Fibroblast of lung (primary cell): Measurements from ENCODE around the gene SNORC.

Experiments used
- CTCF ChIP-seq, 2 donors: IDR thresholded peaks in 1 of 2; conservative IDR thresholded peaks in 1 of 2; 1 replicate in 1 of 2; 2 replicates in 1 of 2; pipeline ENCODE4 v1.5.1; 2011 to 2012; ENCODE audit warnings: low read length in 2 of 2, control low read depth in 1 of 2, inconsistent platforms in 1 of 2, low read depth in 1 of 2, mild to moderate bottlenecking in 1 of 2
- EZH2 ChIP-seq: IDR thresholded peaks from 2 replicates; pipeline ENCODE4 v1.5.1; 2012; ENCODE audit warnings: low read length, control low read depth, mild to moderate bottlenecking; ENCODE audit errors: missing control alignments

- TF ChIP-seq CTCF (conservative IDR thresholded peaks at IDR 0.05 in 1 of 2, IDR thresholded peaks at IDR 0.05 in 1 of 2; ENCODE audit: low read depth in 1 of 2, low read length in 2 of 2) (no peak), EZH2 (no peak)
These were observed 17.4 kb upstream of the SNORC start for GRCh38 chr2:232852676-232853075.
